Parathyroid adenoma (tissue), 2 donors: ENCODE results near the gene ADD2.
A peak's percentile ranks its signal among the peaks of the same experiment; 100 is the strongest.
"Not testable (repeated sequence)": the region's sequence is repeated elsewhere in the genome, so short reads cannot be mapped to it uniquely, and the experiment has no call there.

Experiments used
- H2AFZ ChIP-seq: fragments of 300-600 bp; sonication (generic); one replicate; pipeline ENCODE4 v1.7.0; 2017; ENCODE audit warnings: antibody characterized with exemption, mild to moderate bottlenecking
- H3K27ac ChIP-seq: fragments of 300-600 bp; sonication (generic); one replicate; pipeline ENCODE4 v1.7.0; 2017
- H3K27me3 ChIP-seq: fragments of 300-600 bp; sonication (generic); one replicate; pipeline ENCODE4 v1.7.0; 2017; ENCODE audit warnings: low read length; ENCODE audit not compliant: control insufficient read depth, insufficient read depth
- H3K36me3 ChIP-seq: fragments of 300-600 bp; sonication (generic); one replicate; pipeline ENCODE4 v1.7.0; 2017; ENCODE audit warnings: low read length; ENCODE audit not compliant: control insufficient read depth, insufficient read depth
- H3K4me1 ChIP-seq: fragments of 300-600 bp; sonication (generic); one replicate; pipeline ENCODE4 v1.7.0; 2017; ENCODE audit warnings: control low read depth
- H3K4me2 ChIP-seq: fragments of 300-600 bp; sonication (generic); one replicate; pipeline ENCODE4 v1.7.0; 2017; ENCODE audit warnings: low read length
- H3K4me3 ChIP-seq: fragments of 300-600 bp; sonication (generic); one replicate; pipeline ENCODE4 v1.7.0; 2017; ENCODE audit warnings: low read depth, low read length
- H3K79me2 ChIP-seq: fragments of 300-600 bp; sonication (generic); one replicate; pipeline ENCODE4 v1.7.0; 2017; ENCODE audit warnings: control low read depth
- H3K9ac ChIP-seq: fragments of 300-600 bp; sonication (generic); one replicate; pipeline ENCODE4 v1.7.0; 2017; ENCODE audit warnings: mild to moderate bottlenecking
- H3K9me3 ChIP-seq: fragments of 300-600 bp; sonication (generic); one replicate; pipeline ENCODE4 v1.7.0; 2017; ENCODE audit warnings: low read length; ENCODE audit not compliant: control insufficient read depth
- TF ChIP-seq, protein P1 (sequence below): fragments of 300-600 bp; sonication (generic); IDR thresholded peaks from one replicate; pipeline ENCODE4 v1.7.0; 2017; ENCODE audit warnings: antibody characterized with exemption, mild to moderate bottlenecking
- donor health status: primary hyperparathyroidism.

Gene ADD2

GRCh38 chr2:70632388-70632787 lies 135.6 kb downstream of the ADD2 start:
- no peak overlapping the region for H3K4me2 ChIP-seq
- H3K9me3 ChIP-seq = no peaks in the 10 kb centered on the region
- no peaks in the 10 kb centered on the region for H3K27me3 ChIP-seq
- no peak overlapping the region for H3K9ac ChIP-seq
- TF ChIP-seq, protein P1, sequence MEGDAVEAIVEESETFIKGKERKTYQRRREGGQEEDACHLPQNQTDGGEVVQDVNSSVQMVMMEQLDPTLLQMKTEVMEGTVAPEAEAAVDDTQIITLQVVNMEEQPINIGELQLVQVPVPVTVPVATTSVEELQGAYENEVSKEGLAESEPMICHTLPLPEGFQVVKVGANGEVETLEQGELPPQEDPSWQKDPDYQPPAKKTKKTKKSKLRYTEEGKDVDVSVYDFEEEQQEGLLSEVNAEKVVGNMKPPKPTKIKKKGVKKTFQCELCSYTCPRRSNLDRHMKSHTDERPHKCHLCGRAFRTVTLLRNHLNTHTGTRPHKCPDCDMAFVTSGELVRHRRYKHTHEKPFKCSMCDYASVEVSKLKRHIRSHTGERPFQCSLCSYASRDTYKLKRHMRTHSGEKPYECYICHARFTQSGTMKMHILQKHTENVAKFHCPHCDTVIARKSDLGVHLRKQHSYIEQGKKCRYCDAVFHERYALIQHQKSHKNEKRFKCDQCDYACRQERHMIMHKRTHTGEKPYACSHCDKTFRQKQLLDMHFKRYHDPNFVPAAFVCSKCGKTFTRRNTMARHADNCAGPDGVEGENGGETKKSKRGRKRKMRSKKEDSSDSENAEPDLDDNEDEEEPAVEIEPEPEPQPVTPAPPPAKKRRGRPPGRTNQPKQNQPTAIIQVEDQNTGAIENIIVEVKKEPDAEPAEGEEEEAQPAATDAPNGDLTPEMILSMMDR = no peak
- no peaks in the 10 kb centered on the region for H3K4me1 ChIP-seq
- no peaks in the 10 kb centered on the region for H3K79me2 ChIP-seq
- H3K27ac ChIP-seq = no peak overlapping the region
- H2AFZ ChIP-seq = no peak overlapping the region
- H3K36me3 ChIP-seq = no peaks in the 10 kb centered on the region
- no peak overlapping the region for H3K4me3 ChIP-seq

GRCh38 chr2:70630761-70631160 lies 137.2 kb downstream of the ADD2 start:
- Histone ChIP-seq H3K4me1 (no peaks in the 10 kb centered on the region), H2AFZ (no peak overlapping the region), H3K4me2 (no peak overlapping the region), H3K36me3 (no peaks in the 10 kb centered on the region), H3K9me3 (no peaks in the 10 kb centered on the region), H3K79me2 (no peaks in the 10 kb centered on the region), H3K9ac (no peak overlapping the region), H3K27ac (no peak overlapping the region), H3K4me3 (no peak overlapping the region), H3K27me3 (no peaks in the 10 kb centered on the region)
- TF ChIP-seq, protein P1 = no peak

GRCh38 chr2:70627211-70627898 lies 140.6 kb downstream of the ADD2 start:
- H3K9me3 ChIP-seq = no peaks in the 10 kb centered on the region
- no peak overlapping the region for H3K9ac ChIP-seq
- no peak overlapping the region for H3K27ac ChIP-seq
- no peaks in the 10 kb centered on the region for H3K79me2 ChIP-seq
- H3K36me3 ChIP-seq = no peaks in the 10 kb centered on the region
- no peak overlapping the region for H3K4me3 ChIP-seq
- H2AFZ ChIP-seq = no peak overlapping the region
- no peaks in the 10 kb centered on the region for H3K4me1 ChIP-seq
- H3K4me2 ChIP-seq = no peak overlapping the region
- H3K27me3 ChIP-seq = no peaks in the 10 kb centered on the region
- TF ChIP-seq, protein P1 = no peak

- Histone ChIP-seq H3K4me2 (no peak overlapping the region), H3K4me1 (no peaks in the 10 kb centered on the region), H3K79me2 (no peaks in the 10 kb centered on the region), H2AFZ (peak overlapping the region; percentile 21), H3K27me3 (no peaks in the 10 kb centered on the region), H3K9ac (no peak overlapping the region), H3K27ac (no peak overlapping the region), H3K4me3 (no peak overlapping the region), H3K36me3 (no peaks in the 10 kb centered on the region), H3K9me3 (no peaks in the 10 kb centered on the region)
- TF ChIP-seq, protein P1 = no peak
These were observed 141.6 kb downstream of the ADD2 start for GRCh38 chr2:70626254-70626990.

GRCh38 chr2:70621536-70621935 lies 146.5 kb downstream of the ADD2 start:
- not testable (repeated sequence) for H3K27me3 ChIP-seq, H3K27ac ChIP-seq, H2AFZ ChIP-seq, H3K9ac ChIP-seq, H3K4me2 ChIP-seq, H3K9me3 ChIP-seq, H3K79me2 ChIP-seq, H3K4me3 ChIP-seq, H3K4me1 ChIP-seq, H3K36me3 ChIP-seq
